Fibroblast of lung (primary cell): ENCODE data around the gene CLMP. TPM values are rescaled to one million over a fixed set of nuclear protein-coding genes. Genes with fewer than 3 reads are reported as not detected.

Experiments used
- DNase-seq, 2 donors: peaks; one replicate each; pipeline versions ENCODE4 v3.0.0 to v3.0.0-alpha.2; 2010; ENCODE audit warnings: low read depth in 2 of 2
- H2AFZ ChIP-seq: 2 replicates; pipeline ENCODE4 v1.5.1; 2012; ENCODE audit warnings: low read length, control low read depth, inconsistent platforms
- H3K27ac ChIP-seq: 2 replicates; pipeline ENCODE4 v1.5.1; 2011; ENCODE audit warnings: low read length, control low read depth; ENCODE audit not compliant: insufficient read depth
- H3K27me3 ChIP-seq: 2 replicates; pipeline ENCODE4 v1.5.1; 2011; ENCODE audit warnings: mild to moderate bottlenecking, low read length; ENCODE audit not compliant: control insufficient read depth, insufficient read depth
- H3K36me3 ChIP-seq: 2 replicates; pipeline ENCODE4 v1.5.1; 2011; ENCODE audit warnings: low read length; ENCODE audit not compliant: control insufficient read depth, insufficient read depth
- H3K4me1 ChIP-seq: 2 replicates; pipeline ENCODE4 v1.5.1; 2011; ENCODE audit warnings: low read length; ENCODE audit not compliant: control insufficient read depth, insufficient read depth; ENCODE audit errors: extremely low read depth
- H3K4me2 ChIP-seq: 2 replicates; pipeline ENCODE4 v1.5.1; 2011; ENCODE audit warnings: low read length, control low read depth; ENCODE audit not compliant: insufficient read depth; ENCODE audit errors: extremely low read depth
- H3K4me3 ChIP-seq, 4 experiments: fragments of 200-600 bp in 1 of 4; sonication (generic) in 1 of 4; replicated peaks in 1 of 4; 2 replicates each; pipeline ENCODE4 v1.5.1; 2011 to 2016; ENCODE audit warnings: low read length in 4 of 4, low read depth in 3 of 4, mild to moderate bottlenecking in 3 of 4, control low read depth in 2 of 4, inconsistent platforms in 1 of 4, mixed read lengths in 1 of 4; ENCODE audit not compliant: insufficient read depth in 1 of 4; ENCODE audit errors: control extremely low read depth in 1 of 4
- H3K79me2 ChIP-seq: 2 replicates; pipeline ENCODE4 v1.5.1; 2012; ENCODE audit warnings: mild to moderate bottlenecking, low read length, inconsistent platforms; ENCODE audit not compliant: control insufficient read depth, insufficient read depth
- H3K9ac ChIP-seq: 2 replicates; pipeline ENCODE4 v1.5.1; 2011; ENCODE audit warnings: mild to moderate bottlenecking, low read length, control low read depth; ENCODE audit not compliant: insufficient read depth
- H3K9me3 ChIP-seq: 2 replicates; pipeline ENCODE4 v1.5.1; 2012; ENCODE audit warnings: low read depth, low read length; ENCODE audit not compliant: control insufficient read depth, insufficient read depth
- H4K20me1 ChIP-seq: 2 replicates; pipeline ENCODE4 v1.5.1; 2011; ENCODE audit warnings: low read length; ENCODE audit not compliant: control insufficient read depth, insufficient read depth; ENCODE audit errors: extremely low read depth
- CTCF ChIP-seq, 2 donors: IDR thresholded peaks in 1 of 2; conservative IDR thresholded peaks in 1 of 2; 1 replicate in 1 of 2; 2 replicates in 1 of 2; pipeline ENCODE4 v1.5.1; 2011 to 2012; ENCODE audit warnings: low read length in 2 of 2, control low read depth in 1 of 2, inconsistent platforms in 1 of 2, low read depth in 1 of 2, mild to moderate bottlenecking in 1 of 2
- EZH2 ChIP-seq: IDR thresholded peaks from 2 replicates; pipeline ENCODE4 v1.5.1; 2012; ENCODE audit warnings: low read length, control low read depth, mild to moderate bottlenecking; ENCODE audit errors: missing control alignments
- polyA plus RNA-seq, 2 donors: library from polyadenylated mRNA; depleted of rRNA in 1 of 2; stranded (reverse) in 1 of 2; unstranded in 1 of 2; fragments of >200 nt; gene quantifications; 2 replicates each; pipeline ENCODE4 v1.2.1, GENCODE V29; 2011 to 2012; ENCODE audit warnings: missing spikeins in 1 of 2
- total RNA-seq: library from RNA; depleted of rRNA; stranded (reverse); fragments of >200 nt; gene quantifications from 2 replicates; pipeline ENCODE4 v1.2.1, GENCODE V29; 2014

CLMP gene
- total and polyA plus RNA-seq, 2 donors (not counting 1 experiment from before 2014, with no cell fraction given) = 107 to 243 TPM

GRCh38 chr11:123110397-123110796, 84.7 kb downstream of the CLMP start:
- Histone ChIP-seq H3K27ac (no peak overlapping the region), H3K4me3 (no peak overlapping the region), H3K4me2 (no peak overlapping the region), H3K27me3 (no peaks in the 10 kb centered on the region), H4K20me1 (no peaks in the 10 kb centered on the region), H3K79me2 (peaks cover 29% of the 10 kb centered on the region), H3K36me3 (no peaks in the 10 kb centered on the region), H3K9me3 (no peaks in the 10 kb centered on the region), H2AFZ (no peak overlapping the region), H3K9ac (no peak overlapping the region), H3K4me1 (peaks cover 11% of the 10 kb centered on the region)
- no peak for TF ChIP-seq EZH2
- no peak for TF ChIP-seq CTCF (conservative IDR thresholded peaks at IDR 0.05 in 1 of 2, IDR thresholded peaks at IDR 0.05 in 1 of 2; ENCODE audit: low read depth in 1 of 2, low read length in 2 of 2)
- no peak for DNase-seq

- TF ChIP-seq EZH2 = no peak
- no peak for TF ChIP-seq CTCF (conservative IDR thresholded peaks at IDR 0.05 in 1 of 2, IDR thresholded peaks at IDR 0.05 in 1 of 2; ENCODE audit: low read depth in 1 of 2, low read length in 2 of 2)
- Histone ChIP-seq H3K36me3 (no peaks in the 10 kb centered on the region), H3K4me3 (no peak overlapping the region), H3K27ac (no peak overlapping the region), H2AFZ (no peak overlapping the region), H4K20me1 (no peaks in the 10 kb centered on the region), H3K79me2 (peaks cover 25% of the 10 kb centered on the region), H3K9me3 (no peaks in the 10 kb centered on the region), H3K4me2 (no peak overlapping the region), H3K27me3 (no peaks in the 10 kb centered on the region), H3K4me1 (peaks cover 11% of the 10 kb centered on the region), H3K9ac (no peak overlapping the region)
- no peak for DNase-seq
These were observed 87.0 kb downstream of the CLMP start for GRCh38 chr11:123107945-123108495.

- Histone ChIP-seq H3K4me3 (no peak overlapping the region), H3K36me3 (no peaks in the 10 kb centered on the region), H3K4me2 (no peak overlapping the region), H3K4me1 (peaks cover 10% of the 10 kb centered on the region), H3K9me3 (no peaks in the 10 kb centered on the region), H4K20me1 (no peaks in the 10 kb centered on the region), H3K9ac (no peak overlapping the region), H3K27ac (no peak overlapping the region), H3K27me3 (no peaks in the 10 kb centered on the region), H3K79me2 (peaks cover 21% of the 10 kb centered on the region), H2AFZ (no peak overlapping the region)
- no peak for TF ChIP-seq EZH2
- no peak for TF ChIP-seq CTCF (conservative IDR thresholded peaks at IDR 0.05 in 1 of 2, IDR thresholded peaks at IDR 0.05 in 1 of 2; ENCODE audit: low read depth in 1 of 2, low read length in 2 of 2)
- no peak for DNase-seq
These were observed 90.4 kb downstream of the CLMP start for GRCh38 chr11:123104697-123105096.
